Colon (tissue), 2 donors: ENCODE measurements around the gene NAPB.

Experiments used
- FAIRE-seq: peaks from 2 replicates; lab custom pipeline; 2012; peaks lifted over from hg19 to GRCh38; lab: Jason Lieb, UNC
- donor health status: control.
- donor health status: control.

Gene NAPB

GRCh38 chr20:23437126-23437899, 16.0 kb upstream of the NAPB start:
- no peak for FAIRE-seq

GRCh38 chr20:23436681-23437080, 15.4 kb upstream of the NAPB start:
- no peak for FAIRE-seq

DNA sequence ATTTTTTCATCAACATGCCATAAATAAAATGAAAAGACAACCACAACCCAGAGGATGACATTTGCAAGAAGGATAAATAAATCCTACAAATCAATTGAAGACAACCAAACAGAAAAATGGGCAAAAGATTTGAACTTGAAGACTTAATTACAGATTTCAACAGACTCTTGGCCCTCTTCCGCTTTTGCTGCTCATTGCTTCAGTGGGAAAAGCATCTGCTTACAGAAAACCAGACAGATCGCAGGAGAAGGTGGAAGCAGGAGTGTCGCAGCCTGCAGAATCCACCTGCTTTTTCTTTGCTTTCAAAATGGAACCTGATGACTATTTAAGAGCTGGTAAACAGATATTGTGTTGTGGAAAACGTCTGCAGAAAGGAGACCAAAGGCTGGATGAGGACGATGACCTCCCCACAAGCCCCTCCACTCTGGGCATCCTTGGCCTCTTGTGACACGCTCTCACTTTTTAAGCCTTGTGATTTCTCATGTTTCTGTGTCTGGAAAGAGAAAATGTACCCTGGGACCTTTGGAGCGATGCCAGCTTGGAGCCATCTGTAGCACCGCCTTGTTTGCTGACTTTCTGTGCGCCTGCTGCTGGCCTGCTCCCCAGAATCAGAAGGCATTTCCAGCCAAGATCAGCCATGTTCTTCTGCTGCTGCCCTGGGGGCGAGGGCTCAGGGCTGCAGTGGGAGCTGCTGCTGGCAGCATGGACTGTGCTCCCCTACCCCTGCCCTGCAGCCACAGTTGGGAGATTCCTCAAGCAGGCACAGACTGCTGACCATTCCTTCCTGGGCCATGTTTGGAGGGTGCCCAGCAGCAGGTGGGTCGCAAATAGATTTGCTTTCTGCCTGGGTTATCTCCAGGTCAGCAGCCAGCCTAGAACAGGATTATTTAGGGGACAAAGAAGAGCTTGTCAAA, 14.6 kb upstream of the NAPB start:
- no peak for FAIRE-seq

- FAIRE-seq = no peak
Measured at GRCh38 chr20:23434521-23435313, 13.4 kb upstream of the NAPB start.

DNA sequence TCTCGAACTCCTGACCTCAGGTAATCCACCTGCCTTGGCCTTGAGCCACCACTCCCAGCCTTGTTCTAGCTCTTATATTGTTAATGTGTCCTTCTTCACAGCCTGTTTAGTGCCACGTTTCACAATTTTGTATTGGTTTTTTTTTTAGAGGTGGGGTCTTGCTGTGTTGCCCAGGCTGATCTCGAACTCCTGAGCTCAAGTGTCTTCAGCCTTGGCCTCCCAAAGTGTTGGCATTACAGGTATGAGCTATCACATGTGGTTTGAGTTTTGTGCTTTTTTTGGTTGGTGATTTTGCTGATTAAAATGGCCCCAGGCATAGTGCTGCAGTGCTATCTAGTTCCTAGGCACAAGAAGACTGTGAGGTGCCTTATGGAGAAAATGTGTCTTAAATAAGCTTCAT, 12.3 kb upstream of the NAPB start:
- FAIRE-seq = no peak

DNA sequence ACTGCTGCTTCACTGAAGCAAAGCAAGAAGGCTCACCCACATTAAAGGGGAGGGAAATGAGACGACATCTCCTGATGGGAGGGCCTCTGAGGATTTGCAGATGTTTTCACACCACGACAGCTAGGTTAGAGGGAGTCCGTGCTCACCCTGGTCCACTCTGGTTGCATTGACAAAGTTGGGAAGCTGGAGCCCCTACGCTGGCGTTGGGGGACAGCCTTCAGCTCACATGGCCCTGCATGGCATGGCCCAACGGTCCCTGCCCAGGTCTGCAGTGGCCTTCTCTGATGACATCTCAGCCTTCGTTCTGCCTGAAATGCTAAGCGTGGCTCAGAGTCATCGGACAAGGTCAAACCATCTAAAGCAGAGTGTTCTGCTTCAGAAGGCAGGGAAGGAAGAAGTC, 3.8 kb upstream of the NAPB start:
- no peak for FAIRE-seq

GRCh38 chr20:23419995-23420901, 1.0 kb downstream of the NAPB start:
- no peak for FAIRE-seq

GRCh38 chr20:23419657-23419994, 1.7 kb downstream of the NAPB start:
- FAIRE-seq = no peak

- no peak for FAIRE-seq
Measured at GRCh38 chr20:23417861-23418260, 3.4 kb downstream of the NAPB start.

GRCh38 chr20:23415959-23416583, 5.2 kb downstream of the NAPB start:
- no peak for FAIRE-seq

DNA sequence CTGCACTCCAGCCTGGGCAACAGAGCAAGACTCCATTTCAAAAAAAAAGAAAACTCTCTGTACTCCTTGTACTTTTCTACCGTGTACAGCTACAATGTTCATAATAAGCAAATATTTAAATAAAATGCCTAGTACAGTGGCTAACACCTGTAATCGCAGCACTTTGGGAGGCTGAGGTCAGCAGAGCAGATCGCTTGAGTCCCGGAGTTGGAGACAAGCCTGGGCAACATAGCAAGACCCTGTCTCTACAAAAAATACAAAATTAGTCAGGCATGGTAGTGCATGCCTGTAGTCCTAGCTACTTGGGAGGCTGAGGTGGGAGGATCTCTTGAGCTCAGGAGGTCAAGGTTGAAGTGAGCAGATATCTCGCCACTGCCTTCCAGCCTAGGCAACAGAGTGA, 5.7 kb downstream of the NAPB start:
- no peak for FAIRE-seq

- no peak for FAIRE-seq
Measured at GRCh38 chr20:23414526-23415188, 6.6 kb downstream of the NAPB start.

- FAIRE-seq = no peak
Measured at GRCh38 chr20:23413862-23414422, 7.3 kb downstream of the NAPB start.

DNA sequence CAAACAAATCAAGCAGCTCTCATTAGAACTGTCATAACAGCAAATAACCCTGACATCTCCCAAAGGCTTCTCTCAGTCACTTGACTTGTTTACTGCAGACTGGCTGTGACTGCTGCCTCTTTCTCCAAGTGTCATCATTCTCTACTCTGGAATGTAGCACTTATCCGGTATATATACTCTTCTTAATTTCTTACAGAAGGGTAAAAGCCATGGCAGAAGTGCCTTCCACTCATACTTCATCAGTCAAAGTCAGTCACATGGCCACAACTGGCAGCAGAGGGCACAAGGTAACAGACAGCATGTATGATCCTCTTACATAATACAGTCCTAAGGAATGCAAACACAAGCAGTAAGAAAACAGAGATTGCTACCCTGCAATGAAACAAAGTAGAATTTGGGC, 9.3 kb downstream of the NAPB start:
- FAIRE-seq = no peak

DNA sequence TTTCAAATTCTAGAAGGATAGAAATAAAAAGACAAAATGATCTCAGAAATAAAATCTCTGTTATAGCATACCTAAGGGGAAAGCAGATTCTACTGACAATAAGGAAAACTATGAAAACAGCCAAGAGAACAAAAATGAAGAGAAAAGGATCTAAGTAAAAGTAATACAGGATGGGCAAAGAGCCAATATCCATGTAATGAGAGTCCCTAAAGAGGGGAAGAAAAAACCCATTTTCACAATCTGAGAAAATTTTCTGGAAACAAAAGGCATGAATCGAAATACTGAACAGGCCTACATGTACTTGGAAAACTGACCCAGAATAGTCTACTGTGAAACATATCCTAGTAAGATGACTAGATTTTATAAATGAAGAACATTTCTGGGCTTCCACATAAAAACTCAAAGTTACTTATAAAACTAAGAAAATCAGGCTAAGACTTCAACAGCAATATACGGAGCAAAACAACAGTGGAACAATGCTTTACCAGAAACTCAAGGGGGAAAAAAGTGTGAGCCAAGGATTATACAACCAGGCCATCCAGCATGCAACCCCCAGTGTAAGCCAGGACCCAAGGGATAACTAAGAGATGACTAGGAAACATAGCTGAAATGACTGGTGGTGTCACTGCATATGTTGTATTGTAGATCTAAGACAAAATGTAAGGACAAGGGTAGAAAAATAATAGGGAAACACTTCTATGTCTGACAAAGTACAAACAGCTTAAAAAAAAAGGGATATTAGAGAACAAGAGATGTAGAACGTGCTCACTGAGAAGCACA, 10.2 kb downstream of the NAPB start:
- no peak for FAIRE-seq

GRCh38 chr20:23409800-23410199, 11.5 kb downstream of the NAPB start:
- no peak for FAIRE-seq

DNA sequence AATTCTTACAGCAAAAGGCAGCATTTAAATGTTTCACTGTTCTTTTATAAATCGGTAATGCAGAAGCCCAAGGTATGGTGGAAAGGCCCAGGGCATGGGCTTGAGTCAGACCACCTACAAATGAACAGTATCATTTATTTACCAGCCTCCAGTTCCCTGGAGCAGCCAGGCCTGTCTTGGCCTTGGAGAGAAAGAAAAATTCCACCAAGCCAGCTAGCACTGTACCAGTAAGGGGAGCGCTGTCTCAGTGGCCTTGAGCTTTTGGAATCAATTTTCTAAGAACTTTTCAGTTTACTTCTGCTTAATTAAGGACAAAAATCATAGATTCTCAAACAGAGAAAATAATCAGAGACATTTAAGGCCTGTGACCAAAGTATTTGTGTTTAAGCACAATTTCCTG, 12.3 kb downstream of the NAPB start:
- no peak for FAIRE-seq

GRCh38 chr20:23407781-23408464, 13.4 kb downstream of the NAPB start:
- no peak for FAIRE-seq

- no peak for FAIRE-seq
Measured at GRCh38 chr20:23406880-23407279, 14.4 kb downstream of the NAPB start.
